HG02678 (cell line): ENCODE data around the gene UNC5A.

Source experiments
- ATAC-seq: cut with Tn5 transposase; IDR thresholded peaks from one replicate; pipeline ENCODE4 v1.9.1; 2021; ENCODE audit warnings: mild to moderate bottlenecking, moderate library complexity; ENCODE audit not compliant: unreplicated experiment

The UNC5A gene

GRCh38 chr5:176890455-176891330 is 80.3 kb downstream of the UNC5A start:
- ATAC-seq, result no peak

- no peak for ATAC-seq
These were observed 81.1 kb downstream of the UNC5A start for GRCh38 chr5:176891331-176891958.

DNA sequence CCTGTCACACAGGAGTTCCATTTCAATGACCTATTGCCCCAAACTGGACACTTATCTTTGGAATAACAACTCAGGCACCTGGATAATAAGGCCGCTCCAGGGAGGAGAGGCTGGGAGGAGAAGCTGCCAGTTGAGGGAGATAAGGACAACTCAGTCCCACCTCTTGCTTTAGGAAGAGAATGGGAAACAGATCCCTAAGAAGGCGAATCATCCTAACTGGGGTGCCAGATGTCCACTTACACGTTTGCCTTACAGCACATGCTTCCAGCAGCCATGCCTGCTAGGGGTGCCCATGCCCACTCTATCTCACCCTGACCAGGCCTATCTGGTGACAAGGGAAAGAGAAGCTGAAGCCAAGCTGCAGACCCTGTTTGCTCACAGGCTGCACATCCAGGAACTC is 82.3 kb downstream of the UNC5A start:
- no peak for ATAC-seq

GRCh38 chr5:176894298-176894697 is 83.9 kb downstream of the UNC5A start:
- ATAC-seq, result no peak

GRCh38 chr5:176895831-176896230 is 85.5 kb downstream of the UNC5A start:
- no peak for ATAC-seq

DNA sequence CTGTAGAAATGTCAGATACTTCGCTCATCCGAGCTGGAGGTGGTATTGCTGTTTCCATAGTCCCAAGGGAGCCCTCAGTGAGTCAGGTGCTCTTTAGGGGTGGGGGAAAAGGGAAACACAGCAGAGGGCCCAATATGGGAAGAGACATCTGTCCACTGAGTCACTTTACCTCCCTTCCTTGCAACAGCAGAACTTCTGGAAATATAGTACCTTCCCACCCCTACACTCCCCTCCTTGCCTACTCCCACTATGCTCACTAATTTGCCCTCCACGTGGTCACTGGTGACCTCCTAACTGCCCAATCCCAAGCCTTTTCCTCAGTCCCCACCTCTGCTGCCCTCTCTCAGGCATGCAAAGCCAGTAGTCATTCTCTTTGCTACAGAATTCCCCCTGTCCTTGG is 86.9 kb downstream of the UNC5A start:
- ATAC-seq, result no peak

DNA sequence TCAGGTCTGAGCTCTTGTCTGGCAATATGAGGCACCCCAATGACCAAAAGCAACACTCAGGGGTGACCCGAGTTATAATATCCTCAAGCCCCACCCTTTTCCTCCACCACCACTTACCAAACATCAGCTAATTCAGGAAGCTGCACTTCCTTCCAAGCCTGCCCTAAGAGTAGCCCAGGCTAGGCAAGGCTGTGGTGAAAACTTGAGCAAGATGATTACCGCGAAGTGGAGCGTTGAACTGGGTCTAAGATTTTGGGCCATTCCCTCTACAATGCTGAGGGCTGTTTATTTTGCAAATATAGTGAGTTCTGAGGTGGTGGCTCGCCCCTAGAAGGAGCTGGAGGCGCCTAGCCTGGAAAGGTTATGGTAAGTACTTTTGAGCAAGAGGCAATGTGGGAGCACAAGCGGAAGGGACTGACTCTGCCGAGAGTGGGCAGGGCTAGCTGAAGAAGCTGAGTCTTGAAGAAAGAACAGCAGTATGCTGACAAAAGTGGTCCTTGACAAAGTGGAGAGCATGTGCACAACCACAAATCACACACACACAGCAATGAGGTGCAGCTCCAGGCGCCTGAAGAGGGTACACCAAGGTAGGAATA is 89.0 kb downstream of the UNC5A start, which contains the start of gene HK3:
HK3 (minus strand) TSS at position 51 of the 596 bp plus-strand sequence. CDS start 3,187 bp downstream, outside the sequence.
- no peak for ATAC-seq

GRCh38 chr5:176899946-176900779 is 89.8 kb downstream of the UNC5A start:
- ATAC-seq, result no peak

GRCh38 chr5:176900780-176901204 is 90.4 kb downstream of the UNC5A start:
- no peak for ATAC-seq

GRCh38 chr5:176901260-176902101 is 91.1 kb downstream of the UNC5A start:
- peak; percentile 68 for ATAC-seq

GRCh38 chr5:176902102-176902814 is 91.9 kb downstream of the UNC5A start:
- no peak for ATAC-seq

DNA sequence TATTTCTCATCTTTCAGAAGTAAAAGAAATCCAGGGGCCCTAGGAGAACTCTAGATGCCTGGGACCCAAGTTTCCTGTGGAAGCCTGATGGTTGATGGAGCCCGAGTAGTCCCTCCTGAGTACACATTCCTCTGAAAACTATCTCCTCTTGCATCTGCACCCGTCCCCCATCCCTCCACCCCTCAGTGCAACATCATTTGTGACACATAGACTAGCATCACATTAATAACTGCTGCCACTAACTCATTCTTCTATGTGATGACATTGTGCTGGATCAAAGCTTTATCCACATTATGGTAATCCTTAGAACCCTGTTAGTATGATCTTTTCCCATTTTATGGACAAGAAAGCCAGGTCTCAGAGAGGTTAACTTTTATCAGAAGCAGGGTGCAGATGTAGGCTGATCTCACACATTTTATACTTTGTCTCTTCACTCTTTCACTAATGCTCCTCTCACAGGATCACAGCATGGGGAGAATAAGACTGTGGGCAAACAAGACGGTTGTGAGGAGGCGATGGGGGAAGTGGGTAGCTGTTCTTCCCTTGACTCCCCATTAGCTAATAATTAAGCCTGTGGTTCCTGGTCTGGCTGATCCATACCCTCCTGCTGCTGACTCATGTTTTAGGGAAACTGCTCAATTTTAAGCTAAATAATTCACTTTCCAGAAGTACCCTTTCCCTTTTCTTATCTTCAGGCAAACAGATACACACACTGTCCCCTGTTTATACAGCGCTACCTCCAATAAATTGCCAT is 92.7 kb downstream of the UNC5A start:
- ATAC-seq, result no peak

- ATAC-seq, result no peak
These were observed 93.9 kb downstream of the UNC5A start for GRCh38 chr5:176904276-176904675.

- ATAC-seq, result no peak
These were observed 95.8 kb downstream of the UNC5A start for GRCh38 chr5:176906126-176906525.

DNA sequence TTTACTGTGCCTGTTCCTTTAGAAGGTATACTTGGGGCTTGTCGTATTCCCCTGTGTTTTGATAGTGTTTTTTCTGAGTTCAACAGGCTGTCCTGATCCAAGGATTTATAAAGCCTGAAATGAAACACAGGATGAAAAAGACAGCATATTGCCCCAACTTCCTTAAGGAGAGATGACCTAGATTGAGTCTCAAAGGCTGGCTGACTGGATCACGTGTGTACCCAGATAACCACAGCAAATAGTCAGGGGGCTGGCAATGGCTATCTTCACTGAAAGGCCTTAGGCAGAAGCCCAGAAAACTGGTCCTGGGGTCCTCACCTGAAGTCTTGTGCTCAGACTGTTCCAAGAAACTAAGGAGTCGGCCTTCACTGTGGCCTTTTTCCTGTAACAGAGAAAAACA is 96.4 kb downstream of the UNC5A start:
- no peak for ATAC-seq

GRCh38 chr5:176908675-176909368 is 98.5 kb downstream of the UNC5A start:
- ATAC-seq, result no peak

DNA sequence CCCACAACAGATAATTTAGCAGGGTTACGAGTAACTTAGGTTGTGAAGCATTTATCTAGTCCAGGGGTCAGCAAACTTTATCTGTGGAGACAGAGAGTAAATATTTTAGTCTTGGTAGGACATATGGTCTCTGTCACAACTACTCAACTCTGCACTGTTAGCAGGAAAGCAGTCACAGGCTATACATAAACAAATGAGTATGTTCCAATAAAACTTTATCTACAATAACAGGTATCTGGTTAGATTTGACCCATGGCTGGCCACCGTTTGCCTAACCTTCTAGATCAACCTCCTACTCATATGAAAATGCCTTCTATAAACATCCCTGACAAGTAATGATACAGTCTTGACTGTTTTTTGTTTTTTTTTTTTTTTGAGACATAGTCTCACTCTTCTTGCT is 101.8 kb downstream of the UNC5A start:
- no peak for ATAC-seq

GRCh38 chr5:176915906-176916305 is 105.5 kb downstream of the UNC5A start:
- ATAC-seq, result no peak
